ENCODE data around the gene CDKN1A.
A peak's percentile ranks its signal among the peaks of the same experiment; 100 is the strongest.
"Not testable (repeated sequence)": the region's sequence is repeated elsewhere in the genome, so short reads cannot be mapped to it uniquely, and the experiment has no call there.

CDKN1A gene

DNA sequence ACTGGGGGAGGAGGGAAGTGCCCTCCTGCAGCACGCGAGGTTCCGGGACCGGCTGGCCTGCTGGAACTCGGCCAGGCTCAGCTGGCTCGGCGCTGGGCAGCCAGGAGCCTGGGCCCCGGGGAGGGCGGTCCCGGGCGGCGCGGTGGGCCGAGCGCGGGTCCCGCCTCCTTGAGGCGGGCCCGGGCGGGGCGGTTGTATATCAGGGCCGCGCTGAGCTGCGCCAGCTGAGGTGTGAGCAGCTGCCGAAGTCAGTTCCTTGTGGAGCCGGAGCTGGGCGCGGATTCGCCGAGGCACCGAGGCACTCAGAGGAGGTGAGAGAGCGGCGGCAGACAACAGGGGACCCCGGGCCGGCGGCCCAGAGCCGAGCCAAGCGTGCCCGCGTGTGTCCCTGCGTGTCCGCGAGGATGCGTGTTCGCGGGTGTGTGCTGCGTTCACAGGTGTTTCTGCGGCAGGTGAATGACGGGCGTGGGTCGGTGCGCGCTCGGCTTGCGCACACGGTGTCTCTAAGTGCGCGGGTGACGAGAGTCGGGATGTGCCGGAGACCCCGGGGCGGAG is at the start of gene CDKN1A:
TSS of gene CDKN1A (plus strand) at position 227 of the 555 bp plus-strand sequence. CDS start 5,388 bp downstream, outside the sequence.
- peak; percentile 54 for DNase-seq (ENCODE audit: low read depth)

DNA sequence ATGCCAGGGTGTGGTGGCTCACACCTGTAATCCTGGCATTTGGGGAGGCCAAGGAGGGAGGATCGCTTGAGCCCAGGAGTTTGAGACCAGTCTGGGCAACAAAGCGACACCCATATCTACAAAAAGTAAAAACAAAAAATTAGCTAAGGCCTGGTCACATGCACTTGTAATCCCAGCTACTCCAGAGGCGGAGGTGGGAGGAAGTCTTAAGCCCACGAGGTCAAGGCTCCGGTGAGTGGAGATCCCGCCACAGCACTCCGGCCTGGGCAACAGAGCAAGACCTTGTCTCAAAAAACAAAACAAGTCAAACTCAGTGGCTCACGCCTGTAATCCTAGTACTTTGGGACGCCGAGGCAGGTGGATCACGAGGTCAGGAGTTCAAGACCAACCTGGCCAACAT is 48.7 kb upstream of the CDKN1A start:
- no peak for DNase-seq (ENCODE audit: low read depth)

DNA sequence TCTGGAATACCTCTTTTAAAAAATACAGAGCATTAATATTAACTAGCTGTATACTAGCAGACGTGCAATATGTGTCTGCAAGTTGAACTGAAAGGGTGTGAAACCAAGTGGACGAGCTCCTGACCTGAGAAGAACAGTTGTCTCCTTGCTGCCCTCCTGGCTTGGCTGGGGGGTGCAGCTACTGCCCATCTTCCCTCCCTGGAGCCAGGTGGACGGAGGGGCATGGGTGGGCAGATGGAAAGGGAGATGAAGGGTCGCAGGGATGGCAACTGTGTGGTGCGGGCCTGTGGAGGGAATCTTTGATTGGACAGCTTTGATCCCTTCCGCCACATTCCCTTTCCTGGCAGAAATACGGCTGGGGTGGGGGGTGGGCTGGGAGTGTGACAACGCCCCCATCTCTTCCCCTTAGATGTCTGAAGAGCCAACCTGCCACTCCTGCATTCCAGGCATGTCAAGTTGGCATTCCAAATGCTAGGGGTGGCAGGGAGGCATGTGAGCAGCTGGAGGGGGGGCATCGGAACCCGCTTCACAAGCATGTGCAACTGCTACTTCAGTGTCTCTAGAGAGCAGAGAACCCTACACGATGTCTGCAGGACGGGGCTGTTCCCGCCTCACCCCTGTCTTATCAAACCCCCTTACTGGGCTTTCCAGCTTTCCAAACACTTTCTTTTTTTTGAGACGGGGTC is 47.0 kb upstream of the CDKN1A start:
- DNase-seq (ENCODE audit: low read depth): no peak

DNA sequence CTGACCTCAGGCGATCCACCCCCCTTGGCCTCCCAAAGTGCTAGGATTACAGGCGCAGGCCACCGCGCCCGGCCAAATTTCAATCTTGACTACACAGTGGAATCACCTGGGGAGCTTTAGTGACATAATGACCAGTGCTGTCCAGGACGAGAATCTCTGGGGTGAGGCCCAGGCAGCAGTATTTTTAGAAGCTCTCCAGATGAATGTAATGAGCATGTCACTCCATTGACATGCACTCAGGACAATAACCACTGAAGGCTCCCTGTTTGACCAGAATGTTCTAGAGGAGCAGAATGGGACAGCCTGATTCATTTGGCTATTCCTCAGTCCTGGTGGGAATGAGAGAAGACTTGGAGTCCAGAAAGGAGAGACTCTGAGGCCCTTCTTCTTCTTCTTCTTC is 45.1 kb upstream of the CDKN1A start:
- no peak for DNase-seq (ENCODE audit: low read depth)

DNA sequence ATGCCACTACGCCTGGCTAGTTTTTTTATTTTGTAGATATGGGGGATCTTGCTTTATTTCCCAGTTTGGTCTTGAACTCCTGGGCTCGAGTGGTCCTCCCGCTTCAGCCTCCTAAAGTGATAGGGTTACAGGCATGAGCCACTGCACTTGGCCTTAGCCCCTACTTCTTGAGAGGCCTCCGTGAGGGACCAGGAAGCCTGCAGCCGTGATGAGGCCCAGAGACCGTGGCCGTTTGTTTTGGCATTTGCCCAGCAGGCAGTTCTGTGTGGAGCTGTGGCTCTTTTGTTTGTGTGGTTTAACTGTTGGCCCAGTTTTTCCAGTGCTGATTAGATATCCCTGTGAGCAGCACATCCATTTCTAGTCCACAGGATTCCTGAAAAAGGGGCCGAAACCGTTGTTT is 44.6 kb upstream of the CDKN1A start:
- no peak for DNase-seq (ENCODE audit: low read depth)

DNA sequence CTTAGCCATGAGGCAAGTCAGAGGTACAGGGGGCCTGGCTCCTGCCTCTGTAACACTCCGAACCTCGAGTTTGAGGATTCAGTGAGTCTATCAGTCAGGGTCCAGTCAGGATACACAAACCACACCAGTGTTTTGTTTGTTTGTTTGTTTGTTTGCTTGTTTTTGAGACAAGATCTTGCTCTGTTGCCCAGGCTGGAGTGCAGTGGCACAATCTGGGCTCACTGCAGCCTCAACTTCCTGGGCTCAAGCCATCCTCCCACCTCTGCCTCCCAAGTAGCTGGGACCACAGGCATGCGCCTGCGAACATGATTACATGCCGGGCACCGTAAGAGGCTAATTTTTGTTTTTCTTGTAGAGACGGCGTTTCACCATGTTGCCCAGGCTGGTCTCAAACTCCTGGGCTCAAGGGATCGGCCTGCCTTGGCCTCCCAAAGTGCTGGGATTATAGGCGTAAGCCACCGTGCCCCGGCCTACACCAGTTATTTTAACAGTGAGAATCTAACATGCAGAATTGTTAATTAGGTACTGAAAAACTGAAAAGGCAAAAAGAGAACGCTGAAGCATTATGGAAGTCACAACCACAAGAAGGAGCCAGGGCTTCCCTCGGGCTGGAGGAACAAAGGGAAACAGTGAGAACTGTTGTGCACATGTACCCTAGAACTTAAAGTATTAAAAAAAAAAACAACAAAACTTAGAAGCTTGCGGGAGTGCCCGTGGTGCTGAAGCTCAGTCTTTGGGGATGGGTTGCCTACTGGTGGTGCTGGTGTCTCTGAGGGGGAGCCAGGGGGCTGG is 44.0 kb upstream of the CDKN1A start:
- no peak for DNase-seq (ENCODE audit: low read depth)

DNA sequence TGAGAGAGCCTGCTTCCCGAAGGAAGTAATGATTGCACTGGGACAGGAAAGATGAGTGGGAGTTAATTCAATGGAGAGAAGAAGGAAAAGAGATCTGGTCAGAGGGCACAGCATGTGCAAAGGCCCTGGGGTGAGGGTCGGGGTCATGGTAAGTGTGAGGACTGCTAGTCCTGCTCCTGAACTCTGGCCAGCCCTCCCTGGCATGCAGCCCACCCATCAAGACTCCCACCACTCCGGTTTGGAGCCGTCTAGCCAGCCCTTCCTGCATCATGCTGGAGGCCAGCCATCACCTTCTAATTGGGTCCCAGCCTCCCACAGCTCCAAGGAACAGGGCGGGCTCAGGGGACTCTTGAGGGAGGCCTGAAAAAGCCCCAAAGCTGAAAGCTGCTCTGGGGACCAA is 42.2 kb upstream of the CDKN1A start:
- no peak for DNase-seq (ENCODE audit: low read depth)

DNA sequence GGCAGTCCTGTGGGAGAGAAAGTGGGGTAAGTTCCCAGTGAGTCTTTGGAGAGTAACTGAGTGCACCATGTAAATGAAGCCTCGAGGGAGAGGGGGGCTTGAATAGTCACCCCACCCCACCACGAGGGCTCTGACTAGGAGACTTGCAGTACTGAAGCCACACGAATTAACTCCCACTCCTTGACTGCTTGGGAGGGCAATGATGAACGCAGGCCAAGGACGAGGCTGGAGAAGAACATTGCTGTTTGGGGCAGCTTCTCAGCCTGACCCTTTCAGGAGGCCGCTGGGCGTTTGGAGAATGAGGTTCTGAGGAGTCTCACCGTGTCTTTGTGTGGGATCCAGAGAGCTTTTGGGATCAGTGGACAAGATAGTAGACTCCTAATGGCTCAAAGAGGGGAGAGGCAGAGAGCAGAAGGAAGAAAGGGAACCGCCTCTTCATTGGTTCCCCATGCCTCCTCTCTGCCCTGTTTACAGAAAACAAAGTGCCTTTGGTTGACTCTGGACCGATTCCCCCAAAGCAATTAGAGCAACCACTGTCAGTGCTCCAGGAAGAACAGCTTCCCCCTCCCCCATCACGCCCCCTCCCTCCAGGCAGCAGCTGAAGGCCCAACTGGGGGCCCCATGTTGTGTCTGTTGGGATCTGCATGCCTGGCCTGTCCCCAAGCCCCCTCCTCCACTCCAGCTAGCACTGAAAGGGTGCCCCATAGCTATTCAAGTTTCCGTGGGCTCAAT is 41.7 kb upstream of the CDKN1A start:
- no peak for DNase-seq (ENCODE audit: low read depth)

DNA sequence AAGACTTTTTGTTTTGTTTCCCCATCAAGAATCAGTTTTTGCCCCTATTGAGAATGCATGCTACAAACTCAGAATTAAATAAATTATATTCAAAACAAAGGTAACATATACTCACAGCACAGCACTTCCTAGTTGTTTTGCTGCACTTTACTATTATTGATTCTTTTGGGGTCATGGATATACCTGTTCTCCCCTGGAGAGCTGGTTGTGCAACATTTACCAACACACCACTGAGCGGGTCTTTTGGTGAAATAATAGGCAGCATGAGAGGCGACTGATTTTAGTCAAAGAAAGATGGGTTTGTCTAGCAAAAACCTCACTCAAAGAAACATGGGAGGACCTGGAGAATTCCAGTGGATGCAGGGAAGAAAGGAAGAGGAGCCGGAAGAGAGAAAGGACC is 39.9 kb upstream of the CDKN1A start:
- DNase-seq (ENCODE audit: low read depth): no peak

DNA sequence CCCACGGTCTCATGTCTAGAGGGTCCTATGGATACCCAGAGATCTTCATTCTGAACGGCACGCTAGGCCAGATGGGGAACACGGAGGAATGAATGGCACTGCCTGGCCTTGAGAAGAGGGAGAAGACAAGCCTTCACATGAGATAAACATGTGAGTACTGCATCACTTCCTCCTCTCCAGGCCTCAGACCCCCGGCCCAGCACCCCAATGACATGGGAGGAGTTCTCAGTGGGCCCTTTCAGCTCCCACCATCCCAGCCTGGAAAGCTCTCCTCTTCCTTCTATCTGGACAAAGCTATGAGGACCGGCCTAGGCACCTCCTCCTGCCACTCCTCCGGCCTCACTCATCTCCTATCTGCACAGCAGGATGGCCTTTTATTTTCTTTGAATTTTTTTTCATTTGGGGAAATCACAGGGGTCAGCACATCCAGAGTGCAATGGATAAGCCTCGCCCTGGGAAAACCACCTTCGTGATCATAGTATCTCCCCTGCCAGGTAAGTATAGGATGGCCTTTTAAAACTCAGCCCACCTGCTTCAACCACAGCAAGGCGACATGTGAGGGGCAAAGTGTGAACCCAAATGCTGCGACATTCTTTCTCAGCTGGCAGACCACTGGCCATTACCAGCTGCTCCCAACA is 39.2 kb upstream of the CDKN1A start:
- no peak for DNase-seq (ENCODE audit: low read depth)

DNA sequence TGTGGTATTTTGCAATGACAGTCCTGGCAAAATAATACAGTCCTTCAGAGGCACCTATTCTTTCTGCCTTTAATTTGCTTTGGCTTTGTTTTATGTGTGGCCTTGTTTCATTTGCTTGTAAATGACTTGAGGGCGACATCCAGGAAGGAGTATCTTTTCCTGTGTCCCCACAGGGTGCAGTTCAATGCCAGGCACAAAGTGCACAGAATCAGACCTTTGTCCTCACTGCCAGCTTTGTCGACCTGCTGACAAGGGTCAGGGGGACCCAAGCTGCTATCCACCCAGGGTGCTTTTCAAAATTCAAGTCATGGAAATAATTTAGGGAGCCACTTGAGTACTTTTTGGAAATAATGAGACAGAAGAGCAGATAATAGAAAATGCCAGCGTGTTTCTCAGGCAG is 37.0 kb upstream of the CDKN1A start:
- no peak for DNase-seq (ENCODE audit: low read depth)

DNA sequence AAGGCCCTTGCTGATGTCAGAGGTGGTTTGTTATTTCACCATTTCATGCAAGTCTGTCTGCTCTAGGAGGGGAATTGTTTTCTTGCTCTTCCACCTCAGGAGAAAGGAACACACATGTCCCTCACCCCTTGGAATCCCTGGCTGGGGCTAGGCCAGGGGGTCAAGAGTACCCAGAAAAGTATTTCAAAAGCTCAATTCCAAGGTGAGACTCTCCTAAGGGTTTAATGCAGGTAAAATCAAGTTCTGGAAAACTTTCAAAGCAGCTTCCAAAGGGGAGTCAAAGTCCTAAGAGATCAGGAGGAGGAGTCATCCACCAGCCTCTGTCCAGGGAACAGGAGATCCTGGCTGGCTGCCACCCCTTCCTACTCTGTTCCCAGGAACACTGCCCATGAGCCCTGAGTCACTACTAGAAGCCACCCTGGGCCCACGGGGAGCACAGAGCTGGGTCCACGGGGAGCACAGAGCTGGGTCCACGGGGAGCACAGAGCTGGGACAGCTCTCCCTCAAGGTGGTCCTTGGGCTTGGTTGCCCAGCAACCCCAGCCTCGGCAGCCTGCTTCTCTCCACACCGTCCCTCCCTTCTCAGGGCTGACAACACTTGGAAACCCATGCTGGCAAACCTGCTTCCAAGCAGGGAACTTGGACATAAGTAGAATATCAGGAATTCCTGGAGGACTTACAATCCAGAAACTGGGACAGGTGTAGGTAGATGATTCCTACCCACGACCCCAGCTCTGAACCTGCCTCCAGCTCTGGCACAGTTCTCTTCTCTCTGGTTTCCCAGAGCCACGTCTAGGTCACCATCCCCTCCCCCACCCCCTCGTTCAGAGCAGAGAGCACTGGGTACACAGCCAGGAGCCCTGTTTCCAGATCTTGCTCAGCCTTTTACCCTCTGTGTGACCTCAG is 35.3 kb upstream of the CDKN1A start:
- no peak for DNase-seq (ENCODE audit: low read depth)

DNA sequence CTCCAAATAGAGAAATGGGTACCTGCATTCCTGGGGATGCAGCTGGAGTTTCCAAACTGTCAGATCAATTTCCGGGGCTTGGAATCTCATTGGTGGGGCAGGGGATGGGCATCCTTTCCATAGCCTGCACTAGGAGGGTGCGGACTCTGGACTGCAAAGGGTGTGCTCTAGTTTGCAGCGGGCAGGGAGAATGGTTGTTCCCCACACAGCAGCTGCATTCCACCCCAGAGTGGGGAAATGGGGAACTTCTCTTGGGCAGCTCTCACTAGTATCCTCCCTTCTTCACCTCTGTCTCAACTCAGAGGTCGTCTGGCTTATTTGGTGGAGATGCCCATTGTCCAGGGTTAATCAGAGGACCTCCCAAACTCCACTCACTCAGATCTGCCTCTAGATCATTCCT is 34.5 kb upstream of the CDKN1A start:
- no peak for DNase-seq (ENCODE audit: low read depth)

DNA sequence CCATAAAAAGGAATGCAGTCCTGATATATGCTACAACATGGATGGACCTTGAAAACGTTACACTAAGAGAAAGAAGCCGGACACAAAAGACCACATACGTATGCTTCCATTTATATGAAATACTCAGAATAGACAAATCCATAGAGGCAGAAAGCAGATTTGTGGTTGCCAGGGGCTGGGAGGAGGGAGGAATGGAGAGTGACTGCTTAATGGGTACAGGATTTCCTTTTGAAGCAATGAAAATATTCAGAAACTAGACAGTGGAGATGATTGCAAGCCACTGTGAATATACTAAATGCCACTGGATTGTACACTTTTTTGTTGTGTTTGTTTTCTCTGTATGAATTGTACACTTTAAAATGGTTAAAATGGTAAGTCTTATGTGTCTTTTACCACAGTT is 29.4 kb upstream of the CDKN1A start:
- no peak for DNase-seq (ENCODE audit: low read depth)

DNA sequence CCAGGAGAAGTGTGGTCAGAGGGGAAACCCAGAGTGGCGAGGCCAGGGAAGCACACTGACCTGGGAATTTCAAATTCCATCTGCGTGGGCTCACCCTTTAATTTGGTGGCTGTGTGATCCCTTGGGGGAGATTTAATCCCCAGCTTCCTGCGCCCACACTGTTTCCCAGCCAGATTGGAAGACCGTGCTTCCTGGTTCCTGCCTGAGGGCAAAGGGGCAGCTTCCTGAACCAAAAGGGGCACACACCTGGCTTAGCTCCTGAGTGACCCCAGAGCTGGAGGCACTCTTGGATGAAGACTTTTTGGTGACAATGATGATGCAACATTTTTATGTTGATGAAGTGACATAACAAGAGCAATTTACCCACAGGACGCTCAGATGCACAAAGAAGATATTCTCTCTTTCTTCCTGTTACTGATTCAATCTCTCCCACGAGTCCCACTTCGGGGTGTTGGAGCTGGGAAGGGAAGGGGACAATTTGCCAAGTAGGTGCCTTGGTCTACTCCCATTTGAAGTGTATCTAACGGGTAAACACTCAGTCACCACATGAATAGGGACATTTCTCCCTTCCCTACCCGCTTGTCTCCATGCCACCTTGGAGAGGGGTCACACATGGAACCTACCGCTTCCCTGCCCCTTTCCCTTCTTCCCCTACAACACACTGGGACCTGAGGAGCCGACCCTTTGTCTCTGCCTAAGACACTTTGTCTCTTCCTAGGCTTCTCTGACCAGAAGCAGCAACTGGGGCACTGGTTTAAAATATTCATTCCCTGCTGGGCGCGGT is 28.6 kb upstream of the CDKN1A start:
- DNase-seq (ENCODE audit: low read depth): no peak

DNA sequence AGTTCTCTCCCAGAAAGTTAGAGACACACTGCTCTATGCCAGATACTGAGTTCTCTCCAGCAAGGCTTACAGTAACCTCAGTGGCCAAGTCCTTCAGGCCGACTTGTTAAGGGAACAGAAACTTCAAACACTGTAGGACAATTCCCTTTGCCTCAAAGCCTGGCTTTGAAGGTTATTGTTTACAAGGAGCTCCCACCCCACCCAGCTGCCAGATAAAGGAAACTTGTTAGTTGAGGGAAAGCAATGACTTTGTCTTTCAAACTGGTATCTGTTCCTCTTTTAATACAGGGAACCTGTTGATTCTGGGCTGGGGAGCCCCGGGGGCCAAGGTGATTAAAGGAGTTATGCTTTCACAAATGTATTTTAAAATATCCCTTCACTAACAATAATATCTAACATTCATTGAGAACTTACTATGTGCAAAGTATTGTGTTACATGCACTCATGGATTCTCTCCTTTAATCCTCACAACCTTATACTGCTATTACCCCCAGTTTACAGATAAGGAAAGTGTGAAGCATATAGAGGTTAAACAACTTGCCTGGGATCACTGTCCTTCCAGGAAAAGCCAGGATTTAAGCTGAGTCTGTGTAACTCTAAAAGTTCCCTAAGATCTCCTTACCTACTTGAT is 27.6 kb upstream of the CDKN1A start:
- no peak for DNase-seq (ENCODE audit: low read depth)

DNA sequence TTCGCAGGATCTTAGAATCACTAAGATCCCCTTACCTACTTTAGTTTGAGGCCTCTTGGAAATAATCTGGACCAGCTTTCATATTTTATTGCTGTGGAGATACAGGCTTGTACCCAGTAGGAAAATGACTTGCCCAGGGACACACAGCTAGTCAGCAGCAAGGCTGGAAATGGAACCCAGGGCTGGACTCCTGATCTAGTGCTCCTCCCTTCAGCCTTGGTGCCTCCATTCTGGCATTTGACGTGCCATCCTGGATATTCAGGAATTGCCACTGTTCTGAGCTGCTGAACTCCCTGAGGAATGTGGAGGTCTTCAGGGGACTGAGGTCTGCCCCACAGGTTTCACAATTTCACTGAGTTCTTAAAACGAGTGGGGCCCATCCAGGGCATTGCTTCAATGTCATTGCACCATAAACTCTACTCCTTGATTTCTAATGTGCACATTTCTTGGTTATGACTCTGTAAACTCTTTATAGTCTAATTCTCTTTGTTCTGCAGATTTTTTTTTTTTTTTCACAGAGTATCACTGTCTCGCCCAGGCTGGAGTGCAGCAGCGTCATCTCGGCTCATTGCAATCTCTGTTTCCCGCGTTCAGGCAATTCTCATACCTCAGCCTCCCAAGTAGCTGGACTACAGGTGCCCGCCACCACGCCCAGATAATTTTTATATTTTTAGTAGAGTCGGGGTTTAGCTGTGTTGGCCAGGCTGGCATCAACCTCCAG is 26.7 kb upstream of the CDKN1A start:
- DNase-seq (ENCODE audit: low read depth): no peak

DNA sequence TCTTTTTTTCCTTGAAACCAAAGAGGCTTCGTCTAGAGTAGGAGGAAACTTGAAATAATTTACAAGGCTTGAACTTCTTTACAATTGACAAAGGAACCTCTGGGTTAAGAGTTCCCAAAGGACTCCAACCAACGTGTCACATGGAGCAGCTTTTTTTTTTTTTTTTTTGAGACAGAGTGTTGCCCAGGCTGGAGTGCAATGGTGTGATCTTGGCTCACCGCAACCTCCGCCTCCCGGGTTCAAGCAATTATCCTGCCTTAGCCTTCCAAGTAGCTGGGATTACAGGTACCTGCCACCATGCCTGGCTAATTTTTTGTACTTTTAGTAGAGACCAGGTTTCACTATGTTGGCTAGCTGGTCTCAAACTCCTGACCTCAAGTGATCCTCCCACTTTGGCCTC is 24.0 kb upstream of the CDKN1A start:
- DNase-seq (ENCODE audit: low read depth): not testable (repeated sequence)

DNA sequence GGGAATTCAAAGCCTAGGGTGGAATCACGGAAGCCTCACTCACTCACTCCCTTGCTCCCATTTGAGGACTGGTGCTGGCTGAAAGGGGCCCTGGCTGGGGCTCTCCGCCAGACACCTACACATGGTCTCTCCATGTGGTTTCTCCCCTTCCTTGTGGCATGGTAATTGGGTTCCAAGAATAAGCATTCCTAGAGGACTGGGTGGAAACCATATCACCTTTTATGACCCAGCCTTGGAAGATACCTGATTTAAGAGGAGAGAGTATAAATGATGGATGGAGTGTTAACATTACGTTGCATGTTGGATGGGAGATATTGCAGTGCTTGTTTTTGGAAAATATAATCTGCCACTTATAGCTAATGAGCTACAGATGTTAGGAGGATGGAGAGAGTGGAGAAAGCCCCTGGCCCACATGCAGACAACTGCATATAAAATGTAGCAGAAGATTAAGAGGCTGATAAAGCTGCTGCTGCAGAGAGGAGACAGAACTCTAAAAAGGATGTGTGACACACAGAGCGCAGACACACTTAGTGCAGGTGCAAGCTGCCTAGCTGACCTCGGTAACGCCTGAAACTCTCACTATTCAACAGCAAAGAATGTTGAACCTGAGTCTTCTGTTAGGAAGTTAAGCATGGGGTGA is 23.3 kb upstream of the CDKN1A start:
- no peak for DNase-seq (ENCODE audit: low read depth)
